HEK293T (cell line): ENCODE data around the gene PDE2A.

Experiments
- BHLHE40 ChIP-seq: fragments of 450-650 bp; IDR thresholded peaks from 2 replicates; pipeline ENCODE4 v1.6.1; 2016; ENCODE audit warnings: mild to moderate bottlenecking, moderate library complexity, borderline replicate concordance
- ELF4 ChIP-seq: fragments of 450-650 bp; IDR thresholded peaks from 2 replicates; pipeline ENCODE4 v1.6.1; 2017; ENCODE audit warnings: antibody characterized with exemption
- FOXM1 ChIP-seq: fragments of 450-650 bp; IDR thresholded peaks from 2 replicates; pipeline ENCODE4 v1.6.1; 2017; ENCODE audit warnings: mild to moderate bottlenecking, borderline replicate concordance
- NFRKB ChIP-seq: fragments of 450-650 bp; IDR thresholded peaks from 2 replicates; pipeline ENCODE4 v1.6.1; 2016; ENCODE audit warnings: mild to moderate bottlenecking, moderate library complexity
- SP1 ChIP-seq: fragments of 450-650 bp; IDR thresholded peaks from 2 replicates; pipeline ENCODE4 v1.6.1; 2017

GRCh38 chr11:72634472-72635095 is 39.6 kb downstream of the PDE2A start:
- TF ChIP-seq FOXM1 (no peak), BHLHE40 (no peak), SP1 (no peak), NFRKB (no peak), ELF4 (no peak)
